H9 (cell line): ENCODE data around the gene CCDC63. TPM values are rescaled to one million over a fixed set of nuclear protein-coding genes. Genes with fewer than 3 reads are reported as not detected.

Source experiments
- DNase-seq: peaks from one replicate; pipeline ENCODE4 v3.0.0-alpha.2; 2017
- H2AFZ ChIP-seq: one replicate; pipeline ENCODE4 v1.6.1; 2013; ENCODE audit warnings: mild to moderate bottlenecking, low read length, control low read depth, moderate library complexity
- H2AK5ac ChIP-seq: 2 replicates; pipeline ENCODE4 v1.6.1; 2013; ENCODE audit warnings: low read length, control low read depth, mixed read lengths; ENCODE audit not compliant: insufficient read length
- H2BK120ac ChIP-seq: one replicate; pipeline ENCODE4 v1.6.1; 2013; ENCODE audit warnings: low read depth, mild to moderate bottlenecking, low read length, control low read depth, inconsistent platforms; ENCODE audit not compliant: poor library complexity, severe bottlenecking
- H2BK12ac ChIP-seq: 2 replicates; pipeline ENCODE4 v1.6.1; 2013; ENCODE audit warnings: low read length, control low read depth, mixed read lengths, low read depth; ENCODE audit not compliant: insufficient read length
- H2BK15ac ChIP-seq: 2 replicates; pipeline ENCODE4 v1.6.1; 2013; ENCODE audit warnings: low read depth, low read length, control low read depth
- H2BK20ac ChIP-seq: one replicate; pipeline ENCODE4 v1.6.1; 2013; ENCODE audit warnings: low read depth, mild to moderate bottlenecking, low read length, control low read depth, inconsistent platforms; ENCODE audit not compliant: poor library complexity, severe bottlenecking
- H2BK5ac ChIP-seq: 2 replicates; pipeline ENCODE4 v1.6.1; 2013; ENCODE audit warnings: low read length, control low read depth, mixed read lengths; ENCODE audit not compliant: insufficient read length
- H3K14ac ChIP-seq: 2 replicates; pipeline ENCODE4 v1.6.1; 2013; ENCODE audit warnings: low read length, control low read depth; ENCODE audit not compliant: insufficient read depth
- H3K18ac ChIP-seq: 2 replicates; pipeline ENCODE4 v1.6.1; 2013; ENCODE audit warnings: low read depth, mild to moderate bottlenecking, mixed read lengths, low read length, control low read depth; ENCODE audit not compliant: insufficient read length
- H3K23ac ChIP-seq: 2 replicates; pipeline ENCODE4 v1.6.1; 2013; ENCODE audit warnings: low read length, control low read depth, mixed read lengths, low read depth; ENCODE audit not compliant: insufficient read length
- H3K23me2 ChIP-seq: 2 replicates; pipeline ENCODE4 v1.6.1; 2013; ENCODE audit warnings: low read depth, mild to moderate bottlenecking, mixed read lengths, low read length, control low read depth; ENCODE audit not compliant: insufficient read length, poor library complexity, severe bottlenecking
- H3K27ac ChIP-seq: 2 replicates; pipeline ENCODE4 v1.5.1; 2013; ENCODE audit warnings: low read length, control low read depth, mixed read lengths, low read depth; ENCODE audit not compliant: insufficient read length
- H3K27me3 ChIP-seq: 2 replicates; pipeline ENCODE4 v1.6.1; 2013; ENCODE audit warnings: low read length, control low read depth, inconsistent platforms; ENCODE audit not compliant: insufficient read depth
- H3K4ac ChIP-seq: 2 replicates; pipeline ENCODE4 v1.6.1; 2013; ENCODE audit warnings: low read depth, mild to moderate bottlenecking, control low read depth, inconsistent platforms, low read length, moderate library complexity
- H3K4me1 ChIP-seq: 2 replicates; pipeline ENCODE4 v1.6.1; 2013; ENCODE audit warnings: low read length, control low read depth, inconsistent platforms; ENCODE audit not compliant: insufficient read depth
- H3K4me2 ChIP-seq: 2 replicates; pipeline ENCODE4 v1.6.1; 2013; ENCODE audit warnings: low read length, control low read depth, mixed read lengths; ENCODE audit not compliant: insufficient read length, insufficient read depth
- H3K56ac ChIP-seq: 2 replicates; pipeline ENCODE4 v1.6.1; 2013; ENCODE audit warnings: low read depth, mild to moderate bottlenecking, mixed read lengths, low read length, control low read depth; ENCODE audit not compliant: insufficient read length
- H3K79me1 ChIP-seq: 2 replicates; pipeline ENCODE4 v1.6.1; 2013; ENCODE audit warnings: low read depth, mild to moderate bottlenecking, moderate library complexity, low read length, control low read depth, inconsistent platforms; ENCODE audit not compliant: insufficient read depth, poor library complexity, severe bottlenecking
- H3K79me2 ChIP-seq: 2 replicates; pipeline ENCODE4 v1.6.1; 2013; ENCODE audit warnings: low read length, control low read depth, inconsistent platforms; ENCODE audit not compliant: insufficient read depth
- H3K9ac ChIP-seq: 2 replicates; pipeline ENCODE4 v1.6.1; 2013; ENCODE audit warnings: low read length, control low read depth, mixed read lengths; ENCODE audit not compliant: insufficient read length; ENCODE audit errors: extremely low read depth
- H3K9me3 ChIP-seq: one replicate; pipeline ENCODE4 v1.6.1; 2013; ENCODE audit warnings: low read depth, low read length, inconsistent platforms; ENCODE audit not compliant: control insufficient read depth
- H3T11ph ChIP-seq: one replicate; pipeline ENCODE4 v1.6.1; 2013; ENCODE audit warnings: mild to moderate bottlenecking, low read length, control low read depth, inconsistent platforms
- H4K20me1 ChIP-seq: one replicate; pipeline ENCODE4 v1.6.1; 2013; ENCODE audit not compliant: control insufficient read depth, insufficient read length, insufficient read depth
- H4K5ac ChIP-seq: 2 replicates; pipeline ENCODE4 v1.6.1; 2013; ENCODE audit warnings: low read depth, mild to moderate bottlenecking, mixed read lengths, low read length, control low read depth; ENCODE audit not compliant: insufficient read length
- H4K8ac ChIP-seq: replicated peaks from 2 replicates; pipeline ENCODE4 v1.6.1; 2013; ENCODE audit warnings: low read length, control low read depth, mixed read lengths, low read depth; ENCODE audit not compliant: insufficient read length
- H4K91ac ChIP-seq: 2 replicates; pipeline ENCODE4 v1.6.1; 2013; ENCODE audit warnings: low read depth, mild to moderate bottlenecking, moderate library complexity, mixed read lengths, low read length, control low read depth; ENCODE audit not compliant: insufficient read length
- H3K27ac Mint-ChIP-seq, 3 experiments: 2 replicates in 2 of 3; 3 replicates in 1 of 3; pipeline ENCODE4 v1.8.0; 2020 to 2021; ENCODE audit warnings: mixed read lengths in 3 of 3, mild to moderate bottlenecking in 1 of 3, moderate library complexity in 1 of 3
- H3K27me3 Mint-ChIP-seq: 2 replicates; pipeline ENCODE4 v1.8.0; 2021; ENCODE audit warnings: low read depth, mild to moderate bottlenecking, moderate library complexity, mixed read lengths
- H3K36me3 Mint-ChIP-seq, 3 experiments: 2 replicates in 2 of 3; 3 replicates in 1 of 3; pipeline ENCODE4 v1.8.0; 2020 to 2021; ENCODE audit warnings: low read depth in 3 of 3, mixed read lengths in 3 of 3; ENCODE audit not compliant: insufficient read depth in 1 of 3
- H3K4me1 Mint-ChIP-seq, 2 experiments: 2 replicates each; pipeline ENCODE4 v1.8.0; 2020; ENCODE audit warnings: mixed read lengths in 2 of 2
- H3K4me3 Mint-ChIP-seq, 2 experiments: 2 replicates in 1 of 2; 3 replicates in 1 of 2; pipeline ENCODE4 v1.8.0; 2020 to 2021; ENCODE audit warnings: mild to moderate bottlenecking in 2 of 2, mixed read lengths in 2 of 2, moderate library complexity in 1 of 2
- H3K9me3 Mint-ChIP-seq, 2 experiments: 2 replicates in 1 of 2; 3 replicates in 1 of 2; pipeline ENCODE4 v1.8.0; 2020; ENCODE audit warnings: mild to moderate bottlenecking in 2 of 2, mixed read lengths in 2 of 2, moderate library complexity in 1 of 2
- WGBS: extraction: QIAGEN DNeasy Blood & Tissue Kit; methylation state at CpG from one replicate; pipeline ENCODE4 v1.1.7; 2013; ENCODE audit warnings: missing lambda C conversion rate, low lambda C conversion rate, mixed read lengths; ENCODE audit not compliant: insufficient read length; ENCODE audit errors: extremely low coverage; 5-methylcytosine and 5-hydroxymethylcytosine counted together
- total RNA-seq: library from RNA; stranded (reverse); gene quantifications from 2 replicates; pipeline ENCODE4 v1.2.1, GENCODE V29; 2021
- TF ChIP-seq, protein P1 (sequence below): fragments of 200-600 bp; sonication (generic); conservative IDR thresholded peaks from 3 replicates; pipeline ENCODE4 v1.8.0; 2021; ENCODE audit warnings: antibody characterized with exemption, mild to moderate bottlenecking

Gene CCDC63
- total RNA-seq, 1 experiment from 2014 or later = 0.77 TPM

DNA sequence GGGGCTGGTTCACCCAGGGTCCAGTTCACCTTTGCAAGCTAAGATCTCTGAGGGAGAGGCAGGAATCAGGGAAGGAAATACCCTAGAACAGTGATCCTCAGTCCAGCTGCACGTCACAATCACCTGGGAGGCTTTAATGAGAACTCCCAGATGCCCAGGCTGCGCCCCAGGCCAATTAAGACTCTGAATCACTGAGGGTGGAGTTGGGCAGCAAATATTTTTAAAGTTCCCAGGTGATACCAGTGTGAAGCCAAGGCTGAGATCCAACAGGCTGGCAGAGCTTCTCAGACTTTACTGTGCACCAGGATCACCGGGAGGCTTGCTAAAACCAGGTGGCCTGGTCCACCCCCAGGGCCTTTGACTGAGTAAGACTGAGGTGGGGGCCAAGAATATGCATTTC lies 49.8 kb downstream of the CCDC63 start:
- Histone ChIP-seq H3K4me1 (no peaks in the 10 kb centered on the region), H4K91ac (no peak overlapping the region), H2BK20ac (no peak overlapping the region), H2BK12ac (no peak overlapping the region), H3T11ph (no peak overlapping the region), H2BK5ac (no peak overlapping the region), H4K20me1 (no peaks in the 10 kb centered on the region), H3K23ac (no peak overlapping the region), H3K14ac (0 out of 2 replicates have a peak overlapping the region, but pooled peaks have one; percentile 21), H4K8ac (no peak overlapping the region), H3K18ac (no peak overlapping the region), H3K56ac (no peak overlapping the region), H3K79me2 (no peaks in the 10 kb centered on the region), H2BK15ac (no peak overlapping the region), H2AFZ (no peak overlapping the region), H3K23me2 (no peaks in the 10 kb centered on the region), H2BK120ac (no peak overlapping the region), H3K9ac (no peak overlapping the region), H4K5ac (no peak overlapping the region), H2AK5ac (no peak overlapping the region), H3K4ac (no peak overlapping the region), H3K79me1 (no peaks in the 10 kb centered on the region), H3K27ac (no peak overlapping the region), H3K4me2 (no peak overlapping the region), H3K9me3 (no peaks in the 10 kb centered on the region), H3K27me3 (no peaks in the 10 kb centered on the region)
- Mint-ChIP-seq H3K36me3 (no peaks in the 10 kb centered on the region), H3K9me3 (no peaks in the 10 kb centered on the region), H3K27ac (no peak overlapping the region), H3K4me3 (no peak overlapping the region), H3K27me3 (peaks cover 3% of the 10 kb centered on the region), H3K4me1 (peaks cover 21 to 29% of the 10 kb centered on the region in 2 experiments)
- TF ChIP-seq, protein P1, sequence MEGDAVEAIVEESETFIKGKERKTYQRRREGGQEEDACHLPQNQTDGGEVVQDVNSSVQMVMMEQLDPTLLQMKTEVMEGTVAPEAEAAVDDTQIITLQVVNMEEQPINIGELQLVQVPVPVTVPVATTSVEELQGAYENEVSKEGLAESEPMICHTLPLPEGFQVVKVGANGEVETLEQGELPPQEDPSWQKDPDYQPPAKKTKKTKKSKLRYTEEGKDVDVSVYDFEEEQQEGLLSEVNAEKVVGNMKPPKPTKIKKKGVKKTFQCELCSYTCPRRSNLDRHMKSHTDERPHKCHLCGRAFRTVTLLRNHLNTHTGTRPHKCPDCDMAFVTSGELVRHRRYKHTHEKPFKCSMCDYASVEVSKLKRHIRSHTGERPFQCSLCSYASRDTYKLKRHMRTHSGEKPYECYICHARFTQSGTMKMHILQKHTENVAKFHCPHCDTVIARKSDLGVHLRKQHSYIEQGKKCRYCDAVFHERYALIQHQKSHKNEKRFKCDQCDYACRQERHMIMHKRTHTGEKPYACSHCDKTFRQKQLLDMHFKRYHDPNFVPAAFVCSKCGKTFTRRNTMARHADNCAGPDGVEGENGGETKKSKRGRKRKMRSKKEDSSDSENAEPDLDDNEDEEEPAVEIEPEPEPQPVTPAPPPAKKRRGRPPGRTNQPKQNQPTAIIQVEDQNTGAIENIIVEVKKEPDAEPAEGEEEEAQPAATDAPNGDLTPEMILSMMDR = no peak
- no peak for DNase-seq
- no CpG with 5 or more reads among the region's 3 CpGs for WGBS
